ENCODE measurements around the gene PPM1L. TPM values are rescaled to one million over a fixed set of nuclear protein-coding genes. Genes with fewer than 3 reads are reported as not detected.

Gene PPM1L
- total RNA-seq, 4 donors from 2014 or later, result 3.2 to 27.9 (median 16.4) TPM

GRCh38 chr3:160815280-160815679, 59.2 kb downstream of the PPM1L start:
- Histone ChIP-seq H3K4me1 (no peaks in the 10 kb centered on the region), H3K27ac (no peak overlapping the region), H3K9me3 (no peaks in the 10 kb centered on the region), H3K27me3 (no peaks in the 10 kb centered on the region), H3K4me3 (no peak overlapping the region), H3K36me3 (no peaks in the 10 kb centered on the region)
- TF ChIP-seq POLR2A (IDR thresholded peaks at IDR 0.05) (no peak), CTCF (IDR thresholded peaks at IDR 0.05) (no peak)
- no peak for DNase-seq
- intact Hi-C loops (cut with DNase I; ENCODE audit: low total_unique reads), result no loop called here

- no peaks in the 10 kb centered on the region for H3K4me1 ChIP-seq
- TF ChIP-seq CTCF (IDR thresholded peaks at IDR 0.05), result no peak
- no peak for TF ChIP-seq POLR2A (IDR thresholded peaks at IDR 0.05)
- intact Hi-C loops (cut with DNase I; ENCODE audit: low total_unique reads), result no loop called here
- H3K9me3 ChIP-seq, result no peaks in the 10 kb centered on the region
- no peak overlapping the region for H3K4me3 ChIP-seq
- H3K27me3 ChIP-seq, result no peaks in the 10 kb centered on the region
- H3K36me3 ChIP-seq, result no peaks in the 10 kb centered on the region
- H3K27ac ChIP-seq, result no peak overlapping the region
- no peak for DNase-seq
Measured at GRCh38 chr3:160820022-160820421, 64.0 kb downstream of the PPM1L start.

GRCh38 chr3:160820430-160820829, 64.4 kb downstream of the PPM1L start:
- Histone ChIP-seq H3K4me1 (no peaks in the 10 kb centered on the region), H3K4me3 (no peak overlapping the region), H3K27ac (no peak overlapping the region), H3K27me3 (no peaks in the 10 kb centered on the region), H3K9me3 (no peaks in the 10 kb centered on the region), H3K36me3 (no peaks in the 10 kb centered on the region)
- intact Hi-C loops (cut with DNase I; ENCODE audit: low total_unique reads), result no loop called here
- no peak for DNase-seq
- TF ChIP-seq POLR2A (IDR thresholded peaks at IDR 0.05) (no peak), CTCF (IDR thresholded peaks at IDR 0.05) (no peak)

GRCh38 chr3:160822936-160823335, 66.9 kb downstream of the PPM1L start:
- intact Hi-C loops (cut with DNase I; ENCODE audit: low total_unique reads), result no loop called here
- Histone ChIP-seq H3K4me3 (no peak overlapping the region), H3K36me3 (no peaks in the 10 kb centered on the region), H3K27me3 (no peaks in the 10 kb centered on the region), H3K27ac (no peak overlapping the region), H3K4me1 (no peaks in the 10 kb centered on the region), H3K9me3 (no peaks in the 10 kb centered on the region)
- TF ChIP-seq CTCF (IDR thresholded peaks at IDR 0.05), result no peak
- no peak for TF ChIP-seq POLR2A (IDR thresholded peaks at IDR 0.05)
- no peak for DNase-seq

- Histone ChIP-seq H3K9me3 (no peaks in the 10 kb centered on the region), H3K4me3 (no peak overlapping the region), H3K27ac (no peak overlapping the region), H3K36me3 (no peaks in the 10 kb centered on the region), H3K27me3 (no peaks in the 10 kb centered on the region), H3K4me1 (no peaks in the 10 kb centered on the region)
- intact Hi-C loops (cut with DNase I; ENCODE audit: low total_unique reads), result no loop called here
- DNase-seq, result no peak
- no peak for TF ChIP-seq CTCF (IDR thresholded peaks at IDR 0.05)
- TF ChIP-seq POLR2A (IDR thresholded peaks at IDR 0.05), result no peak
Measured at GRCh38 chr3:160825311-160825800, 69.3 kb downstream of the PPM1L start.
